IMR-90 (cell line): ENCODE measurements around the gene DCDC1. TPM values are rescaled to one million over a fixed set of nuclear protein-coding genes. Genes with fewer than 3 reads are reported as not detected.
A peak's percentile ranks its signal among the peaks of the same experiment; 100 is the strongest.

Experiments
- ATAC-seq: fragments of 200-7000 bp; cut with Tn5 transposase; 2 replicates; pipeline ENCODE4 v1.9.1; 2020; ENCODE audit warnings: low read depth, mild to moderate bottlenecking, moderate library complexity
- BruUV-seq: library from RNA; stranded (reverse); fragments of 400-500 nt; replicated peaks from 2 replicates; lab custom pipeline; 2021; lab: Mats Ljungman, UMichigan
- CTCF ChIA-PET: fragments of 300-600 bp; formaldehyde crosslinking; extraction: SDS; loops from one replicate; lab custom pipeline; 2021; ENCODE audit warnings: antibody characterized with exemption; lab: Yijun Ruan, JAX
- POLR2A ChIA-PET: fragments of 300-600 bp; sonication (Branson Sonifier 250); formaldehyde crosslinking; loops from one replicate; lab custom pipeline; 2022; ENCODE audit warnings: antibody characterized with exemption; ENCODE audit not compliant: unreplicated experiment; lab: Charles Lee
- DNase-seq: peaks from one replicate; pipeline ENCODE4 v3.0.0; 2013
- H2AFZ ChIP-seq: replicated peaks from 2 replicates; pipeline ENCODE3; 2013; ENCODE audit warnings: low read length, mild to moderate bottlenecking; ENCODE audit not compliant: poor library complexity
- H2AK5ac ChIP-seq: 2 replicates; pipeline ENCODE4 v1.6.1; 2013; ENCODE audit warnings: low read depth, low read length, inconsistent platforms
- H2AK9ac ChIP-seq: replicated peaks from 2 replicates; pipeline ENCODE3; 2013; ENCODE audit warnings: mild to moderate bottlenecking, low read depth, low read length, moderate library complexity; ENCODE audit not compliant: poor library complexity
- H2BK120ac ChIP-seq: 2 replicates; pipeline ENCODE4 v1.6.1; 2013; ENCODE audit warnings: low read depth, low read length, inconsistent platforms
- H2BK15ac ChIP-seq: 3 replicates; pipeline ENCODE4 v1.6.1; 2013; ENCODE audit warnings: low read depth, low read length, inconsistent platforms
- H2BK20ac ChIP-seq: 2 replicates; pipeline ENCODE4 v1.6.1; 2013; ENCODE audit warnings: low read depth, mild to moderate bottlenecking, inconsistent platforms, low read length, moderate library complexity
- H2BK5ac ChIP-seq: 2 replicates; pipeline ENCODE4 v1.6.1; 2013; ENCODE audit warnings: mild to moderate bottlenecking, low read depth, low read length, inconsistent platforms; ENCODE audit not compliant: poor library complexity, severe bottlenecking
- H3K14ac ChIP-seq: replicated peaks from 2 replicates; pipeline ENCODE4 v1.6.1; 2013; ENCODE audit warnings: low read depth, low read length, inconsistent platforms
- H3K18ac ChIP-seq: 2 replicates; pipeline ENCODE4 v1.6.1; 2013; ENCODE audit warnings: low read depth, low read length, control low read depth
- H3K23ac ChIP-seq: 2 replicates; pipeline ENCODE4 v1.6.1; 2013; ENCODE audit warnings: low read depth, low read length, inconsistent platforms
- H3K27ac ChIP-seq: 2 replicates; pipeline ENCODE4 v1.5.1; 2013; ENCODE audit warnings: mild to moderate bottlenecking, control low read depth, low read length; ENCODE audit not compliant: insufficient read depth
- H3K27me3 ChIP-seq: 2 replicates; pipeline ENCODE4 v1.6.1; 2013; ENCODE audit warnings: low read length; ENCODE audit not compliant: control insufficient read depth, insufficient read depth
- H3K36me3 ChIP-seq: 2 replicates; pipeline ENCODE4 v1.6.1; 2013; ENCODE audit warnings: low read length, mixed read lengths; ENCODE audit not compliant: control insufficient read depth, insufficient read depth
- H3K4ac ChIP-seq: 2 replicates; pipeline ENCODE4 v1.6.1; 2013; ENCODE audit warnings: low read depth, low read length, inconsistent platforms
- H3K4me1 ChIP-seq: 2 replicates; pipeline ENCODE4 v1.6.1; 2013; ENCODE audit warnings: low read length, mixed read lengths; ENCODE audit not compliant: control insufficient read depth, insufficient read depth
- H3K4me2 ChIP-seq: 2 replicates; pipeline ENCODE4 v1.6.1; 2013; ENCODE audit warnings: low read depth, mild to moderate bottlenecking, control low read depth, low read length, moderate library complexity
- H3K4me3 ChIP-seq: 2 replicates; pipeline ENCODE4 v1.5.1; 2013; ENCODE audit warnings: low read depth, mild to moderate bottlenecking, control low read depth, low read length, moderate library complexity; ENCODE audit not compliant: insufficient read depth
- H3K56ac ChIP-seq: 2 replicates; pipeline ENCODE4 v1.6.1; 2013; ENCODE audit warnings: low read length, inconsistent platforms; ENCODE audit not compliant: insufficient read depth; ENCODE audit errors: extremely low read depth
- H3K79me1 ChIP-seq, 2 experiments: 2 replicates each; pipeline ENCODE4 v1.6.1; 2013; ENCODE audit warnings: low read length in 2 of 2, inconsistent platforms in 1 of 2, low read depth in 1 of 2
- H3K9ac ChIP-seq: 2 replicates; pipeline ENCODE4 v1.6.1; 2013; ENCODE audit warnings: low read depth, low read length, control low read depth
- H3K9me1 ChIP-seq: 2 replicates; pipeline ENCODE4 v1.6.1; 2013; ENCODE audit warnings: low read length, inconsistent platforms; ENCODE audit not compliant: insufficient read depth
- H3K9me3 ChIP-seq: 2 replicates; pipeline ENCODE4 v1.6.1; 2013; ENCODE audit warnings: low read length; ENCODE audit not compliant: control insufficient read depth, insufficient read depth
- H4K20me1 ChIP-seq: 2 replicates; pipeline ENCODE4 v1.6.1; 2013; ENCODE audit warnings: low read length, inconsistent platforms; ENCODE audit not compliant: insufficient read depth
- H4K5ac ChIP-seq: 2 replicates; pipeline ENCODE4 v1.6.1; 2013; ENCODE audit warnings: mild to moderate bottlenecking, low read depth, low read length, control low read depth
- H4K8ac ChIP-seq, 2 experiments: 2 replicates each; pipeline ENCODE4 v1.6.1; 2013; ENCODE audit warnings: low read depth in 2 of 2, low read length in 2 of 2, control low read depth in 1 of 2, inconsistent platforms in 1 of 2
- H4K91ac ChIP-seq: 2 replicates; pipeline ENCODE4 v1.6.1; 2013; ENCODE audit warnings: low read depth, low read length, inconsistent platforms; ENCODE audit not compliant: insufficient read depth
- BHLHE40 ChIP-seq: fragments of 150-350 bp; IDR thresholded peaks from 2 replicates; pipeline ENCODE4 v1.6.1; 2016; ENCODE audit warnings: mild to moderate bottlenecking, low read depth, low read length
- CEBPB ChIP-seq: IDR thresholded peaks from 2 replicates; pipeline ENCODE4 v1.6.1; 2012; ENCODE audit warnings: low read depth, low read length, improper control_type of control experiment
- FOS ChIP-seq: fragments of 150-350 bp; IDR thresholded peaks from 2 replicates; pipeline ENCODE4 v1.6.1; 2016; ENCODE audit warnings: low read depth, low read length
- NFE2L2 ChIP-seq: fragments of 150-350 bp; IDR thresholded peaks from 2 replicates; pipeline ENCODE4 v1.6.1; 2016; ENCODE audit warnings: low read depth, mild to moderate bottlenecking, low read length
- WGBS, 2 experiments: methylation state at CpG; one replicate each; pipeline versions ENCODE4 v1.1.5 to v1.1.7; 2013; ENCODE audit warnings: missing lambda C conversion rate in 2 of 2; ENCODE audit not compliant: insufficient read length in 1 of 2; ENCODE audit errors: extremely low coverage in 2 of 2; 5-methylcytosine and 5-hydroxymethylcytosine counted together
- dilution Hi-C: fragments of 300-500 bp; cut with HindIII; formaldehyde crosslinking; loops from one replicate; pipeline ENCODE4 v1.14.3; 2018; ENCODE audit warnings: low sequenced_read_pairs; ENCODE audit not compliant: unreplicated experiment
- in situ Hi-C: fragments of 300-500 bp; cut with MboI; formaldehyde crosslinking; loops from 3 replicates; pipeline ENCODE4 v1.14.3; 2019; ENCODE audit warnings: low sequenced_read_pairs, inconsistent platforms, mixed read lengths
- intact Hi-C: fragments of 100-400 bp; cut with micrococcal nuclease; formaldehyde crosslinking; loops from 2 replicates; pipeline ENCODE4 v1.10.0; 2022
- polyA plus RNA-seq, 3 experiments: library from polyadenylated mRNA; depleted of rRNA; stranded (reverse); fragments of >200 nt; gene quantifications; 2 replicates each; pipeline ENCODE4 v1.2.3, GENCODE V29; 2012; ENCODE audit warnings: low replicate concordance in 1 of 3
- total RNA-seq: library from RNA; depleted of rRNA; stranded (reverse); fragments of >200 nt; gene quantifications from 2 replicates; pipeline ENCODE4 v1.2.3, GENCODE V29; 2012

DCDC1 gene
- total and polyA plus RNA-seq, 2 of the 4 experiments (the other 2 are of a cell fraction), result not detected

GRCh38 chr11:31412946-31413345, 43.4 kb upstream of the DCDC1 start:
- Histone ChIP-seq H2BK20ac (no peak overlapping the region), H2BK5ac (no peak overlapping the region), H2AFZ (no peak overlapping the region), H3K56ac (no peak overlapping the region), H3K4me3 (no peak overlapping the region), H3K27me3 (no peaks in the 10 kb centered on the region), H3K18ac (no peak overlapping the region), H3K9me1 (peaks cover 10% of the 10 kb centered on the region; the same call in 1 of the 2 replicates), H2BK15ac (no peak overlapping the region), H2BK120ac (no peak overlapping the region), H3K14ac (no peak overlapping the region), H3K27ac (no peak overlapping the region), H4K91ac (no peak overlapping the region), H3K4ac (no peak overlapping the region), H2AK9ac (no peak overlapping the region), H3K4me1 (0 out of 2 replicates have a peak, but pooled peaks cover 3% of the 10 kb centered on the region), H3K79me1 (peaks cover 0 to 3% of the 10 kb centered on the region in 2 experiments; a peak in 2 of 4 replicates), H2AK5ac (no peak overlapping the region), H3K4me2 (no peak overlapping the region), H3K9ac (no peak overlapping the region), H4K5ac (no peak overlapping the region), H3K23ac (no peak overlapping the region), H3K36me3 (no peaks in the 10 kb centered on the region), H4K8ac (no peak overlapping the region), H3K9me3 (peaks cover 2% of the 10 kb centered on the region; the same call in 1 of the 2 replicates), H4K20me1 (peaks cover 3% of the 10 kb centered on the region; the same call in 1 of the 2 replicates)
- dilution Hi-C loops (no loop called here), in situ Hi-C loops (no loop called here), intact Hi-C loops (no loop called here)
- no TSS peak for BruUV-seq
- ChIA-PET CTCF (no interaction called here), POLR2A (no interaction called here)
- DNase-seq, result peak; percentile 78
- TF ChIP-seq BHLHE40 (peak; percentile 46; the same call in 1 of the 2 replicates), NFE2L2 (no peak), CEBPB (peak; percentile 28; the same call in 1 of the 2 replicates), FOS (peak; percentile 77; the same call in 1 of the 2 replicates)
- 100% methylated on average over 1 of the region's 2 CpGs; no CpG with 5 or more reads in 1 of the 2 experiments for WGBS, 2 experiments
- peak; percentile 81 for ATAC-seq
